ENCODE measurements around the gene LAMB3. TPM values are rescaled to one million over a fixed set of nuclear protein-coding genes. Genes with fewer than 3 reads are reported as not detected.
A peak's percentile ranks its signal among the peaks of the same experiment; 100 is the strongest.

Gene LAMB3
- total and polyA plus RNA-seq, 4 experiments from 2014 or later = 0.18 to 0.69 (median 0.38) TPM; not detected in 1

DNA sequence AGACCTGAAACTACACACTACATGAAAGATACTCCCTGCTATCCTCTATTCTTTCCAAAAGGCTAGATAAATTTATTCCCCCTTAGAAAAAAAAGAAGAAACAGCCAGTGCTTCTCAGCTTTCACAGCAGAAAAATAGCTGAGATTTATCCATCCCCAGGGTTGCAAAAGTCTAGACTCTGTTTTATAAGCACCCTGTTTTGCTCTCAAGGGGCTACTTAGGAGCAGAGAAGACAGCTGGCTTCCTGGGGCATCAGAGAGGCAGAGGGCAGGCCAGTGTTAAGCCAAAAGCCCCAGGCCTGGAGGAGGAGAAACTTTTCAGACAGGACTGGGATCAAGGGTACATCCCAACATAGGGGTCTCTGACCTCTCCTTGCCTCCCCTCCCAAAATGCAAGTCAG lies 3.9 kb downstream of the LAMB3 start:
- no peak overlapping the region for H3K4me3 Mint-ChIP-seq
- intact Hi-C loops (cut with micrococcal nuclease) = no loop called here
- H3K4me1 Mint-ChIP-seq = peaks cover 21 to 42% (median 26%) of the 10 kb centered on the region in 4 donors
- ChIA-PET POLR2A (ENCODE audit: partially characterized antibody) (no interaction called here), CTCF (ENCODE audit: partially characterized antibody) (interaction anchor here (1.1 to 2.3 kb wide), 2 partner anchors 72 to 82 kb away, joined by 3 to 7 read pairs; no protein-coding TSS in a partner anchor)
- no peak for DNase-seq
- no peak overlapping the region for H3K4me3 ChIP-seq (ENCODE audit: low read length in 2 of 2)
- H3K27ac ChIP-seq (ENCODE audit: low read depth, low read length) = no peak overlapping the region
- H3K36me3 ChIP-seq (ENCODE audit: insufficient read depth, low read length) = no peaks in the 10 kb centered on the region
- peak overlapping the region in 1 of 7 donors; percentile 59 for H3K27ac Mint-ChIP-seq
- H3K27me3 ChIP-seq (ENCODE audit: insufficient read depth, low read length) = no peaks in the 10 kb centered on the region
- no peaks in the 10 kb centered on the region for H3K36me3 Mint-ChIP-seq
- H3K9me3 ChIP-seq (ENCODE audit: control insufficient read depth in 1 of 2, low read length in 2 of 2) = no peaks in the 10 kb centered on the region
- H3K9me3 Mint-ChIP-seq = no peaks in the 10 kb centered on the region
- peaks cover 26% of the 10 kb centered on the region for H3K4me1 ChIP-seq (ENCODE audit: insufficient read depth, low read length)
- no peaks in the 10 kb centered on the region for H3K27me3 Mint-ChIP-seq

DNA sequence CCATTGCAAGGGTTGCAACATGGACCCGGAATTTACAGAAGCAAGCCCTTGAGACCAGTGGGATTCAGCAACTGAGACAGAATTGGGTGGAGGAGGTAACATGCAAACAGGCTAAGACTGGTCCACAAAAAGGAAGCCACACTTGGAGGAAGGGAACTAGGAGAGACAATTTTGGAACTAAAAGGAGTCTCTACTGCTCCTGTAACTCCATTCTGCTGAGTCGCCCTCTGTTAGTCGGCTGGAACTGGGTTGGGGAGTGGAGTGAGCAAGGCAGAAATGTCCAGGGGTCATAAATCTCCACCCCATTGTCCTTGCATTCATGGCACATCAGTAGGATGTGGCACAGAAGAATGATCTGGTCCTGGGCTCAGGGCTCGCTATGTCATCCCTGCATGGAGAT lies 5.1 kb downstream of the LAMB3 start:
- Histone ChIP-seq H3K27me3 (ENCODE audit: insufficient read depth, low read length) (no peaks in the 10 kb centered on the region), H3K4me3 (ENCODE audit: low read length in 2 of 2) (no peak overlapping the region), H3K36me3 (ENCODE audit: insufficient read depth, low read length) (no peaks in the 10 kb centered on the region), H3K9me3 (ENCODE audit: control insufficient read depth in 1 of 2, low read length in 2 of 2) (no peaks in the 10 kb centered on the region), H3K4me1 (ENCODE audit: insufficient read depth, low read length) (peaks cover 18% of the 10 kb centered on the region), H3K27ac (ENCODE audit: low read depth, low read length) (no peak overlapping the region)
- Mint-ChIP-seq H3K4me1 (peaks cover 18 to 31% (median 20%) of the 10 kb centered on the region in 4 donors), H3K9me3 (no peaks in the 10 kb centered on the region), H3K27ac (no peak overlapping the region), H3K27me3 (no peaks in the 10 kb centered on the region), H3K4me3 (no peak overlapping the region), H3K36me3 (no peaks in the 10 kb centered on the region)
- POLR2A ChIA-PET (ENCODE audit: partially characterized antibody) = no interaction called here
- CTCF ChIA-PET (ENCODE audit: partially characterized antibody) = no interaction called here
- DNase-seq = no peak
- intact Hi-C loops (cut with micrococcal nuclease) = no loop called here

DNA sequence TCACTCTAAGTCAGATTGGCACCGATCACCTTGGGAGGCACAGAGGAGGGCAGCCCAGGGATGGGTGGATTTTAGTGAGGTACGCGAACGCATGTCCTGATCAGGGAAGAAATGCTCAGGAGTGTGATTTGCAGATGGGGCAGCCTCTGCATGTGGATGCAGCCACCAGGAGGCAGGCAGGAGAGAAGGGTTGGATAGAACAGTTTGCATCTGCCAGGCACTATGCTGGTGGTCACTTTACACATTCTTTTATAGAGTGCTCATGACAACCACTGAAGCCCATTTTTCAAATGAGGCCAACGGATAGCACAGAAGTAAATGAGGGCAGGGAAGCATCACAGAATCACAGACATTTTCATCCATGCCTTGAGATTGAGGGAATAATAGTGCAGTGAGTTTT lies 5.7 kb downstream of the LAMB3 start:
- Mint-ChIP-seq H3K4me1 (peaks cover 16 to 26% (median 17%) of the 10 kb centered on the region in 4 donors), H3K9me3 (no peaks in the 10 kb centered on the region), H3K36me3 (no peaks in the 10 kb centered on the region), H3K4me3 (no peak overlapping the region), H3K27me3 (no peaks in the 10 kb centered on the region), H3K27ac (no peak overlapping the region)
- intact Hi-C loops (cut with micrococcal nuclease) = no loop called here
- POLR2A ChIA-PET (ENCODE audit: partially characterized antibody) = no interaction called here
- Histone ChIP-seq H3K4me3 (ENCODE audit: low read length in 2 of 2) (no peak overlapping the region), H3K27ac (ENCODE audit: low read depth, low read length) (no peak overlapping the region), H3K27me3 (ENCODE audit: insufficient read depth, low read length) (no peaks in the 10 kb centered on the region), H3K4me1 (ENCODE audit: insufficient read depth, low read length) (peaks cover 18% of the 10 kb centered on the region), H3K36me3 (ENCODE audit: insufficient read depth, low read length) (no peaks in the 10 kb centered on the region), H3K9me3 (ENCODE audit: control insufficient read depth in 1 of 2, low read length in 2 of 2) (no peaks in the 10 kb centered on the region)
- CTCF ChIA-PET (ENCODE audit: partially characterized antibody) = no interaction called here
- DNase-seq = no peak

DNA sequence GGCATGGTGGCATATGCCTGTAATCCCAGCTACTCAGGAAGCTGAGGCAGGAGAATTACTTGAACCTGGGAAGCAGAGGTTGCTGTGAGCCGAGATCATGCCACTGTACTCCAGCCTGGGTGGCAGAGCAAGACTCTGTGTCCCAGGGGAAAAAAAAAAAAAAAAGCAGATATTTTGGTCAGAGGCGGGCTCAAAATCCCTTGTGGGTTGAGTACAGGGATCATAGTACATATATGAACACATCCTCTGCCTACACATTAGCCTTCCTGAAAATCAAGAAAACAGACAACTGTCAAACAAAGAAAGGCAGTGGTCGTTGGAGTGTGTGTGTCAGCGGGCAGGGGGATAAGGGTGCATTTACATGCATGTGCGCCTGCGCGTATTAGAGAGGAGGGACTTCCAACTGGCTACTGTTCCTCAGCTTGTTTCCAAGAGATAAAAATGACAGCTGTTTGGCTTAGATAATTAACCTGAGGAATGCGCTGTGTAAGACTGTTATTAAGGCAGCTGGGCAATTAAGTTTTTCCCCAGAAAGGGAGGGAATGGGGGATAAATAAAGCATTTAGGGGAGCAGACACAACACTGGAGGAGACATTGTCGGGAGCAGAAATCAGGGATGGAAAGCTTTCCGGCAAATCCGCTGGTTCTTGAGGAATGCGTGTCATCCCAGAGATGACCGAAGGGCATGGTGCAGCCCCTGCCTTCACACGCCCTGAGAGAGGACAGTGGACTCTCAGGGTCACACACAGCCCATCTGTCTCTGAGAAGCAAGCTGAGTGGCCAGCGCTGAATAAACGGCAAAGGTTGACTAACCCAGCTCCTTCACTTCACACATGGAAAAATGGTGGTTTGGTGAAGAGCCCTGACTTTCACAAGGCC lies 6.4 kb downstream of the LAMB3 start:
- Mint-ChIP-seq H3K27me3 (no peaks in the 10 kb centered on the region), H3K4me1 (peaks cover 9 to 19% (median 11%) of the 10 kb centered on the region in 4 donors), H3K36me3 (no peaks in the 10 kb centered on the region), H3K4me3 (no peak overlapping the region), H3K9me3 (no peaks in the 10 kb centered on the region), H3K27ac (no peak overlapping the region)
- Histone ChIP-seq H3K4me1 (ENCODE audit: insufficient read depth, low read length) (peaks cover 10% of the 10 kb centered on the region), H3K36me3 (ENCODE audit: insufficient read depth, low read length) (no peaks in the 10 kb centered on the region), H3K27me3 (ENCODE audit: insufficient read depth, low read length) (no peaks in the 10 kb centered on the region), H3K27ac (ENCODE audit: low read depth, low read length) (no peak overlapping the region), H3K4me3 (ENCODE audit: low read length in 2 of 2) (no peak overlapping the region), H3K9me3 (ENCODE audit: control insufficient read depth in 1 of 2, low read length in 2 of 2) (no peaks in the 10 kb centered on the region)
- intact Hi-C loops (cut with micrococcal nuclease) = no loop called here
- no peak for DNase-seq
- ChIA-PET CTCF (ENCODE audit: partially characterized antibody) (interaction anchor here (0.7 kb wide), 1 partner anchor 203 kb away, joined by 3 read pairs; no protein-coding TSS in a partner anchor), POLR2A (ENCODE audit: partially characterized antibody) (no interaction called here)

DNA sequence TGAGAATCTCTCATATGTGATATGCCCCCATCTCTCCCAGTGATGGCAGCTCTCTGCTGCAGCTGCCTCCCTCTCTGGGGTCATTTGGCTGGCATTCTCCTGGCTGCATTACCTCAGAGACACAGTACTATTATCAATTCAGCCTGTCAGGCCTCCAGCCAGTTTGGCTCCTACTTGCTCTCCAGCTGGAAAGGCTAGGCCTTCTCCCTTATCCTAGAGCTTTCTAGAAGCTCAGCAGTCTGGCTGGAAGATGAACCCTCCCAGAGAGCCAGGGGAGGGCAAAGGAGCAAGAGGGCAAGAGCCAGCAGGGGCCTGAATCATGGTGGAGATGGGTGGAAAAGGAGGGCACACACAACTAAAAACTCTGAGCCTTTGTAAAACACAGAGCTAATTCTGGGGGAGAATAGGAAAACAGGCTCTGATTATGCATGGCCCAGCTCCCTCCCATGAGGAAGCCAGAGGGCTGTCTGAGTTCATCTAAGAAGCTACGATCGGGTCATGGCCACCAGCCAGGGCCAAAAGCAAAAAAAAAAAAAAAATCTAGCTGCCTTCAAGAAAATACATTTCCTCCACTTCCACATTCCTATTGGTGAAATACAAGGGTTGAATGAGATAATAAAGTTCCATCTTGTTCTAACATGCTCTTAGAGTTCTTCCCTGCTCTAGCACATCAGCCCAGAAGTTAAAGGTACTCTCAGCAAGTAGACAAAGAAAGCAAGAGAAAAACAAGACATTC lies 8.8 kb downstream of the LAMB3 start:
- Mint-ChIP-seq H3K27me3 (no peaks in the 10 kb centered on the region), H3K4me1 (peaks cover 0 to 5% (median 1%) of the 10 kb centered on the region in 4 donors), H3K27ac (peak overlapping the region in 1 of 7 donors; percentile 1), H3K9me3 (no peaks in the 10 kb centered on the region), H3K36me3 (no peaks in the 10 kb centered on the region), H3K4me3 (no peak overlapping the region)
- ChIA-PET CTCF (ENCODE audit: partially characterized antibody) (interaction anchor here (1.3 to 3.9 kb wide), 3 partner anchors 13 to 104 kb away, joined by 3 to 17 read pairs (median 3); no protein-coding TSS in a partner anchor), POLR2A (ENCODE audit: partially characterized antibody) (interaction anchor here (1.3 kb wide), 1 partner anchor 126 kb away, joined by 3 read pairs; no protein-coding TSS in a partner anchor)
- H3K27me3 ChIP-seq (ENCODE audit: insufficient read depth, low read length) = no peaks in the 10 kb centered on the region
- H3K4me3 ChIP-seq (ENCODE audit: low read length in 2 of 2) = no peak overlapping the region
- no peaks in the 10 kb centered on the region for H3K4me1 ChIP-seq (ENCODE audit: insufficient read depth, low read length)
- intact Hi-C loops (cut with micrococcal nuclease) = no loop called here
- DNase-seq = no peak
- H3K27ac ChIP-seq (ENCODE audit: low read depth, low read length) = no peak overlapping the region
- H3K36me3 ChIP-seq (ENCODE audit: insufficient read depth, low read length) = no peaks in the 10 kb centered on the region
- H3K9me3 ChIP-seq (ENCODE audit: control insufficient read depth in 1 of 2, low read length in 2 of 2) = no peaks in the 10 kb centered on the region

DNA sequence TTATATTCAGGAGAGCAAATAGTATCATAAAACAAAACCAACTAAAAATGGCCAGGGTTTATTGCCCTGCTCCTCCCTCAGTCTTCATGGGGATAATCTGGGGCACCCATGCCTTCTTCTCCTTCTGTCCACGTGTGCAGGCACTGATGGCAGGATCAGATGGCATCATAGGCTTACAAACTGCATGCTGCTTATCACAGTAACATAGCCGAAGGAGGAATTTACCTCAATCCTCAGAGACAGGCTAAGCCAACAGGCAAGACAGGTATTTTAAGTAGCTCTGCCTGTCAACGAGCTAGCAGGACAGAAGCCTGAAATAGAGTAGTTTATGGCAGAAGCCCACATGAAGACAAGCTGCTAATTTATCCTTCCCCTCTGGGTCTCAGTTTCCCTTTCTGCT lies 9.4 kb downstream of the LAMB3 start:
- Mint-ChIP-seq H3K27me3 (no peaks in the 10 kb centered on the region), H3K4me1 (peaks cover 0 to 5% (median 1%) of the 10 kb centered on the region in 4 donors), H3K36me3 (no peaks in the 10 kb centered on the region), H3K4me3 (no peak overlapping the region), H3K9me3 (no peaks in the 10 kb centered on the region), H3K27ac (no peak overlapping the region)
- no peak overlapping the region for H3K4me3 ChIP-seq (ENCODE audit: low read length in 2 of 2)
- no peak overlapping the region for H3K27ac ChIP-seq (ENCODE audit: low read depth, low read length)
- POLR2A ChIA-PET (ENCODE audit: partially characterized antibody) = interaction anchor here (1.3 kb wide), 1 partner anchor 127 kb away, joined by 3 read pairs; no protein-coding TSS in a partner anchor
- no peaks in the 10 kb centered on the region for H3K27me3 ChIP-seq (ENCODE audit: insufficient read depth, low read length)
- no peaks in the 10 kb centered on the region for H3K4me1 ChIP-seq (ENCODE audit: insufficient read depth, low read length)
- intact Hi-C loops (cut with micrococcal nuclease) = no loop called here
- no peaks in the 10 kb centered on the region for H3K36me3 ChIP-seq (ENCODE audit: insufficient read depth, low read length)
- no peaks in the 10 kb centered on the region for H3K9me3 ChIP-seq (ENCODE audit: control insufficient read depth in 1 of 2, low read length in 2 of 2)
- DNase-seq = no peak
- CTCF ChIA-PET (ENCODE audit: partially characterized antibody) = interaction anchor here (1.3 to 3.9 kb wide), 3 partner anchors 13 to 105 kb away, joined by 3 to 17 read pairs (median 3); no protein-coding TSS in a partner anchor

DNA sequence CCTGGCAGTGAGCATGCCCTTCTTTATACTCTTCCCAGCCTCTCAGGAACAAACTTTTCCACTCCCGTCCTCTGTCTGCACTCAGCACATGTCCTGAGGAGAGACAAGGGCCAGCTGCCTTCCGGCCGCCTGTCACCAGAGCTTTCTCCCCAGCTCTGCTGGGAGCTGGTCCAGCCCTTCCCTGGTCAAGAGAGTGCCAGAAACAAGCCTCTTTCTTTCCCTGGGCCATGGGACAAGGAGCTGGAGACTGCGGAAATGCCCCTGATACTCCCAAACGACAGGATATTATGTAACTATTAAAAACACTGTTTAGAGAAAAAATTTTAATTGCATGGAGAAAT lies 10.4 kb downstream of the LAMB3 start:
- Histone ChIP-seq H3K9me3 (ENCODE audit: control insufficient read depth in 1 of 2, low read length in 2 of 2) (no peaks in the 10 kb centered on the region), H3K27ac (ENCODE audit: low read depth, low read length) (no peak overlapping the region), H3K36me3 (ENCODE audit: insufficient read depth, low read length) (no peaks in the 10 kb centered on the region), H3K4me3 (ENCODE audit: low read length in 2 of 2) (no peak overlapping the region), H3K4me1 (ENCODE audit: insufficient read depth, low read length) (no peaks in the 10 kb centered on the region), H3K27me3 (ENCODE audit: insufficient read depth, low read length) (no peaks in the 10 kb centered on the region)
- Mint-ChIP-seq H3K4me3 (no peak overlapping the region), H3K27ac (peak overlapping the region in 1 of 7 donors; percentile 52), H3K36me3 (no peaks in the 10 kb centered on the region), H3K4me1 (peaks cover 0 to 5% (median 1%) of the 10 kb centered on the region in 4 donors), H3K27me3 (no peaks in the 10 kb centered on the region), H3K9me3 (no peaks in the 10 kb centered on the region)
- DNase-seq = no peak
- ChIA-PET CTCF (ENCODE audit: partially characterized antibody) (interaction anchor here (1.0 to 3.9 kb wide), 2 partner anchors 12 to 17 kb away, joined by 4 to 17 read pairs; no protein-coding TSS in a partner anchor), POLR2A (ENCODE audit: partially characterized antibody) (no interaction called here)
- intact Hi-C loops (cut with micrococcal nuclease) = no loop called here

Data from CD4-positive, alpha-beta memory T cell (primary cell).